Caco-2 (cell line): ENCODE data around the gene ELMO3. TPM values are rescaled to one million over a fixed set of nuclear protein-coding genes. Genes with fewer than 3 reads are reported as not detected.

Source experiments
- BruUV-seq: library from RNA; stranded (reverse); fragments of 400-500 nt; replicated peaks from 2 replicates; lab custom pipeline; 2021; lab: Mats Ljungman, UMichigan
- CTCF ChIA-PET: fragments of 300-600 bp; sonication (Branson Sonifier 250); formaldehyde crosslinking; loops from one replicate; lab custom pipeline; 2022; ENCODE audit warnings: antibody characterized with exemption; lab: Charles Lee
- POLR2A ChIA-PET: fragments of 300-600 bp; sonication (Branson Sonifier 250); formaldehyde crosslinking; loops from one replicate; lab custom pipeline; 2022; ENCODE audit warnings: antibody characterized with exemption; lab: Charles Lee
- DNase-seq, 2 experiments: peaks; one replicate each; pipeline versions ENCODE4 v3.0.0 to v3.0.0-alpha.2; 2020 to 2022
- H3K27me3 ChIP-seq: replicated peaks from 2 replicates; pipeline ENCODE4 v1.6.0; 2011; ENCODE audit warnings: low read length; ENCODE audit not compliant: control insufficient read depth, insufficient read depth
- H3K36me3 ChIP-seq: 2 replicates; pipeline ENCODE4 v1.5.1; 2011; ENCODE audit warnings: low read length; ENCODE audit not compliant: control insufficient read depth, insufficient read depth
- H3K4me1 ChIP-seq: fragments of 250-450 bp; sonication (Bioruptor Pico); 2 replicates; pipeline ENCODE4 v1.5.1; 2020; ENCODE audit warnings: mild to moderate bottlenecking
- H3K4me3 ChIP-seq: 2 replicates; pipeline ENCODE4 v1.5.1; 2011; ENCODE audit warnings: low read depth, mild to moderate bottlenecking, control low read depth, low read length
- H3K9me3 ChIP-seq: fragments of 250-450 bp; sonication (Bioruptor Pico); 2 replicates; pipeline ENCODE4 v1.5.1; 2020; ENCODE audit warnings: mild to moderate bottlenecking, moderate library complexity
- H3K27ac Mint-ChIP-seq: one replicate; pipeline ENCODE4 v1.8.0; 2022; ENCODE audit warnings: mixed read lengths; ENCODE audit not compliant: unreplicated experiment
- H3K27me3 Mint-ChIP-seq: one replicate; pipeline ENCODE4 v1.8.0; 2022; ENCODE audit warnings: mixed read lengths; ENCODE audit not compliant: insufficient read depth, unreplicated experiment
- H3K36me3 Mint-ChIP-seq: one replicate; pipeline ENCODE4 v1.8.0; 2022; ENCODE audit warnings: mild to moderate bottlenecking, mixed read lengths; ENCODE audit not compliant: insufficient read depth, unreplicated experiment
- H3K4me1 Mint-ChIP-seq: one replicate; pipeline ENCODE4 v1.8.0; 2022; ENCODE audit warnings: low read depth, mixed read lengths; ENCODE audit not compliant: unreplicated experiment
- H3K4me3 Mint-ChIP-seq: one replicate; pipeline ENCODE4 v1.8.0; 2022; ENCODE audit warnings: mild to moderate bottlenecking, moderate library complexity, mixed read lengths; ENCODE audit not compliant: unreplicated experiment
- H3K9me3 Mint-ChIP-seq: one replicate; pipeline ENCODE4 v1.8.0; 2022; ENCODE audit warnings: mixed read lengths; ENCODE audit not compliant: unreplicated experiment
- intact Hi-C: fragments of 100-400 bp; cut with micrococcal nuclease; formaldehyde crosslinking; loops from one replicate; pipeline ENCODE4 v1.10.0; 2022; ENCODE audit not compliant: unreplicated experiment
- total RNA-seq: library from RNA; stranded (reverse); gene quantifications from 2 replicates; pipeline ENCODE4 v1.2.3, GENCODE V29; 2022
- TF ChIP-seq, protein P1 (sequence below), 2 experiments: fragments of 200-600 bp in 1 of 2; IDR thresholded peaks; 1 replicate in 1 of 2; 2 replicates in 1 of 2; pipeline versions ENCODE4 v1.5.1 to v1.8.0; 2011 to 2022; ENCODE audit warnings: antibody characterized with exemption in 1 of 2, control low read depth in 1 of 2, inconsistent platforms in 1 of 2, low read depth in 1 of 2, low read length in 1 of 2, mild to moderate bottlenecking in 1 of 2, moderate library complexity in 1 of 2; ENCODE audit not compliant: insufficient read depth in 1 of 2, severe bottlenecking in 1 of 2, unreplicated experiment in 1 of 2

Gene ELMO3
- total RNA-seq, 1 experiment from 2014 or later, result 27.8 TPM

DNA sequence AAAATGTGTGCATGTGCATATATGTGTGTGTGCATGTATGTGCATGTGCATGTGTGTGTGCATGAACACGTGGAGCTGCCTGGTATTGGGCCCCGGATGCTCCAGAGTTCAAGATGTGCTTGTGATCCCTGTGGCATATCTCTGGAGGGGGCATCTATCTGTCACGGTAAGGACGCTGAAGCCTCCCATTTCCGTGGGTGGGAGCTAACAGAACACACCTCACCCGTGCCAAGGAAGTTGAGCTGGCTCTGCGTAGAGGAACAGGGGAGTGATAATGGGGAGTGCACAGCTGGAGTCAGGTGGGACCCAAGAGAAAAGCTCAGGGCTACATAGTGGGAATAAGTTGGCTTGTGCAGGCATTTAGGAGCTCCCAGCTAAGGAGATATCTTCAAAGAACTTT is 12.7 kb downstream of the ELMO3 start:
- Histone ChIP-seq H3K27me3 (no peaks in the 10 kb centered on the region), H3K4me3 (no peak overlapping the region), H3K4me1 (peaks cover 28% of the 10 kb centered on the region; the same call in 1 of the 2 replicates), H3K36me3 (no peaks in the 10 kb centered on the region), H3K9me3 (no peaks in the 10 kb centered on the region)
- Mint-ChIP-seq H3K4me1 (peaks cover 8% of the 10 kb centered on the region), H3K27ac (no peak overlapping the region), H3K9me3 (no peaks in the 10 kb centered on the region), H3K36me3 (peaks cover 20% of the 10 kb centered on the region), H3K27me3 (no peaks in the 10 kb centered on the region), H3K4me3 (no peak overlapping the region)
- intact Hi-C loops, result no loop called here
- POLR2A ChIA-PET, result no interaction called here
- CTCF ChIA-PET, result interaction anchor here (0.7 to 2.5 kb wide), 2 partner anchors 13 to 258 kb away, joined by 3 to 5 read pairs; partner anchors contain the start of gene ELMO3
- no TSS peak for BruUV-seq
- TF ChIP-seq, protein P1, sequence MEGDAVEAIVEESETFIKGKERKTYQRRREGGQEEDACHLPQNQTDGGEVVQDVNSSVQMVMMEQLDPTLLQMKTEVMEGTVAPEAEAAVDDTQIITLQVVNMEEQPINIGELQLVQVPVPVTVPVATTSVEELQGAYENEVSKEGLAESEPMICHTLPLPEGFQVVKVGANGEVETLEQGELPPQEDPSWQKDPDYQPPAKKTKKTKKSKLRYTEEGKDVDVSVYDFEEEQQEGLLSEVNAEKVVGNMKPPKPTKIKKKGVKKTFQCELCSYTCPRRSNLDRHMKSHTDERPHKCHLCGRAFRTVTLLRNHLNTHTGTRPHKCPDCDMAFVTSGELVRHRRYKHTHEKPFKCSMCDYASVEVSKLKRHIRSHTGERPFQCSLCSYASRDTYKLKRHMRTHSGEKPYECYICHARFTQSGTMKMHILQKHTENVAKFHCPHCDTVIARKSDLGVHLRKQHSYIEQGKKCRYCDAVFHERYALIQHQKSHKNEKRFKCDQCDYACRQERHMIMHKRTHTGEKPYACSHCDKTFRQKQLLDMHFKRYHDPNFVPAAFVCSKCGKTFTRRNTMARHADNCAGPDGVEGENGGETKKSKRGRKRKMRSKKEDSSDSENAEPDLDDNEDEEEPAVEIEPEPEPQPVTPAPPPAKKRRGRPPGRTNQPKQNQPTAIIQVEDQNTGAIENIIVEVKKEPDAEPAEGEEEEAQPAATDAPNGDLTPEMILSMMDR (IDR thresholded peaks at IDR 0.05; ENCODE audit: insufficient read depth in 1 of 2, low read depth in 1 of 2, low read length in 1 of 2, severe bottlenecking in 1 of 2, unreplicated experiment in 1 of 2), result no peak
- DNase-seq, result no peak

DNA sequence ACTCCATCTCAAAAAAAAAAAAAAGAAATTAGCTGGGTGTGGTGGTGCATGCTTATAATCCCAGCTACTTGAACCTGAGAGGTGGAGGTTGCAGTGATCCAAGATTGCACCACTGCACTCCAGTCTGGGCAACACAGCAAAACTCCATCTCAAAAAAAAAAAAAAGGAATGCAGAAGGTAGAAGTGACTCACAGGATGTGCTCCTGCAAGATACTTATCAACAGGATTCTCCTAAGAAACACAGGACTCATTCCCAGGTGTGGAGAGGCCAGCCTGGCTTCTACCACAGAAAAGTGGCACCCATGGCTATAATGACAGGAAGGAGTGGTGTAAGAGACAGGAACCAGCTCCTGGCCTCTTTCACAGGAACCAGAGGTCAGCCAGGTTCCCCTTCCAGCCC is 13.8 kb downstream of the ELMO3 start:
- Mint-ChIP-seq H3K4me1 (peaks cover 7% of the 10 kb centered on the region), H3K9me3 (no peaks in the 10 kb centered on the region), H3K27ac (no peak overlapping the region), H3K36me3 (peaks cover 14% of the 10 kb centered on the region), H3K27me3 (no peaks in the 10 kb centered on the region), H3K4me3 (no peak overlapping the region)
- BruUV-seq, result no TSS peak
- DNase-seq, result no peak
- intact Hi-C loops, result no loop called here
- H3K9me3 ChIP-seq, result no peaks in the 10 kb centered on the region
- H3K36me3 ChIP-seq, result no peaks in the 10 kb centered on the region
- CTCF ChIA-PET, result interaction anchor here (2.5 kb wide), 1 partner anchor 14 kb away, joined by 5 read pairs; the partner anchor contains the start of gene ELMO3
- H3K27me3 ChIP-seq, result no peaks in the 10 kb centered on the region
- POLR2A ChIA-PET, result no interaction called here
- peaks cover 17% of the 10 kb centered on the region; the same call in 1 of the 2 replicates for H3K4me1 ChIP-seq
- TF ChIP-seq, protein P1 (IDR thresholded peaks at IDR 0.05; ENCODE audit: insufficient read depth in 1 of 2, low read depth in 1 of 2, low read length in 1 of 2, severe bottlenecking in 1 of 2, unreplicated experiment in 1 of 2), result no peak
- H3K4me3 ChIP-seq, result no peak overlapping the region

DNA sequence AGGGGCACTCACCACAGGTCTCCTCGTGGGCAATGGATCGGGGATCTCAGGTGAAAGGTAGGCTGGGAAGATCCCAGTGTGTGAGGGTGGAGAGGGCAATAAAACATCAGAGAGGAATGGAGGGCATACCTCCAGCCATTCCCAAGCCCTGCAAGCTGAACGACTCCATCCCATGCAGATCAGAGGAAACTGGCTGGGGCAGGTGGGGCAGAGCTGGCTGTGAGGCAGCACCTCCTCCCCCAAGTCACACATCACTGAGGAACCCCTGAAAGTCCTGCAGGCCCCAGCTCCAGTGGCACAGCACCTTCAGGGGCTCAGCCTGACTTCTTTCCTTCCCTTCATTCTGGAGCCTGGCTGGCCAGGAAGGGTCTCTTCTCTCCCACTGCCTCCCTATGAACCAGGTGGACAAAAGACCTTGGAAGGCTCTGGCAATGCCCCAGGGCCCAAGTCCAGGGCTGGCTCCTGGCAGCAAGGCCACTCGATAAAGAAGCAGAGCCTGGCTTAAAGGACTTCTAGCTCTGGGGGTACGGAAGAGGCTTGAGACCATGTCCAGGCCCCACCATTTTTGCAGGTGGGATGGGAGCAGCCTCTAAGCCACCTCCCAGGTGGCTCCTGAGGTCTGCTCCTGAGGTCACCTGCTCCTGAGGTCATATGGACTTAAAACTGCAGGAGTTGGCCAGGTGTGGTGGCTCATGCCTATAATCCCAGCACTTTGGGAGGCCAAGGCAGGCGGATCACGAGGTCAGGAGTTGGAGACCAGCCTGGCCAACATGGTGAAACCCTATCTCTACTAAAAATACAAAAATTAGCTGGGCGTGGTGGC is 14.5 kb downstream of the ELMO3 start:
- intact Hi-C loops, result no loop called here
- no TSS peak for BruUV-seq
- no peak overlapping the region for H3K4me3 Mint-ChIP-seq

More for the DNA sequence above, 14.5 kb downstream of the ELMO3 start:
- H3K36me3 ChIP-seq, result no peaks in the 10 kb centered on the region
- no peak overlapping the region for H3K4me3 ChIP-seq
- Mint-ChIP-seq H3K4me1 (peaks cover 7% of the 10 kb centered on the region), H3K27me3 (no peaks in the 10 kb centered on the region), H3K36me3 (peaks cover 13% of the 10 kb centered on the region), H3K9me3 (no peaks in the 10 kb centered on the region), H3K27ac (no peak overlapping the region)
- peaks cover 15% of the 10 kb centered on the region; the same call in 1 of the 2 replicates for H3K4me1 ChIP-seq
- no peaks in the 10 kb centered on the region for H3K9me3 ChIP-seq
- no peak for DNase-seq
- ChIA-PET POLR2A (interaction anchor here (1.0 kb wide), 1 partner anchor 13 kb away, joined by 4 read pairs; the partner anchor contains the start of gene TMEM208), CTCF (no interaction called here)
- no peaks in the 10 kb centered on the region for H3K27me3 ChIP-seq
- TF ChIP-seq, protein P1 (IDR thresholded peaks at IDR 0.05; ENCODE audit: insufficient read depth in 1 of 2, low read depth in 1 of 2, low read length in 1 of 2, severe bottlenecking in 1 of 2, unreplicated experiment in 1 of 2), result no peak
